Fibroblast of lung (primary cell): ENCODE results near the gene NKG7. TPM values are rescaled to one million over a fixed set of nuclear protein-coding genes. Genes with fewer than 3 reads are reported as not detected.

Experiments
- DNase-seq, 2 donors: peaks; one replicate each; pipeline versions ENCODE4 v3.0.0 to v3.0.0-alpha.2; 2010; ENCODE audit warnings: low read depth in 2 of 2
- H2AFZ ChIP-seq: 2 replicates; pipeline ENCODE4 v1.5.1; 2012; ENCODE audit warnings: low read length, control low read depth, inconsistent platforms
- H3K27ac ChIP-seq: 2 replicates; pipeline ENCODE4 v1.5.1; 2011; ENCODE audit warnings: low read length, control low read depth; ENCODE audit not compliant: insufficient read depth
- H3K27me3 ChIP-seq: 2 replicates; pipeline ENCODE4 v1.5.1; 2011; ENCODE audit warnings: mild to moderate bottlenecking, low read length; ENCODE audit not compliant: control insufficient read depth, insufficient read depth
- H3K36me3 ChIP-seq: 2 replicates; pipeline ENCODE4 v1.5.1; 2011; ENCODE audit warnings: low read length; ENCODE audit not compliant: control insufficient read depth, insufficient read depth
- H3K4me1 ChIP-seq: 2 replicates; pipeline ENCODE4 v1.5.1; 2011; ENCODE audit warnings: low read length; ENCODE audit not compliant: control insufficient read depth, insufficient read depth; ENCODE audit errors: extremely low read depth
- H3K4me2 ChIP-seq: 2 replicates; pipeline ENCODE4 v1.5.1; 2011; ENCODE audit warnings: low read length, control low read depth; ENCODE audit not compliant: insufficient read depth; ENCODE audit errors: extremely low read depth
- H3K4me3 ChIP-seq, 4 experiments: fragments of 200-600 bp in 1 of 4; sonication (generic) in 1 of 4; replicated peaks in 1 of 4; 2 replicates each; pipeline ENCODE4 v1.5.1; 2011 to 2016; ENCODE audit warnings: low read length in 4 of 4, low read depth in 3 of 4, mild to moderate bottlenecking in 3 of 4, control low read depth in 2 of 4, inconsistent platforms in 1 of 4, mixed read lengths in 1 of 4; ENCODE audit not compliant: insufficient read depth in 1 of 4; ENCODE audit errors: control extremely low read depth in 1 of 4
- H3K79me2 ChIP-seq: 2 replicates; pipeline ENCODE4 v1.5.1; 2012; ENCODE audit warnings: mild to moderate bottlenecking, low read length, inconsistent platforms; ENCODE audit not compliant: control insufficient read depth, insufficient read depth
- H3K9ac ChIP-seq: 2 replicates; pipeline ENCODE4 v1.5.1; 2011; ENCODE audit warnings: mild to moderate bottlenecking, low read length, control low read depth; ENCODE audit not compliant: insufficient read depth
- H3K9me3 ChIP-seq: 2 replicates; pipeline ENCODE4 v1.5.1; 2012; ENCODE audit warnings: low read depth, low read length; ENCODE audit not compliant: control insufficient read depth, insufficient read depth
- H4K20me1 ChIP-seq: 2 replicates; pipeline ENCODE4 v1.5.1; 2011; ENCODE audit warnings: low read length; ENCODE audit not compliant: control insufficient read depth, insufficient read depth; ENCODE audit errors: extremely low read depth
- EZH2 ChIP-seq: IDR thresholded peaks from 2 replicates; pipeline ENCODE4 v1.5.1; 2012; ENCODE audit warnings: low read length, control low read depth, mild to moderate bottlenecking; ENCODE audit errors: missing control alignments
- polyA plus RNA-seq, 2 donors: library from polyadenylated mRNA; depleted of rRNA in 1 of 2; stranded (reverse) in 1 of 2; unstranded in 1 of 2; fragments of >200 nt; gene quantifications; 2 replicates each; pipeline ENCODE4 v1.2.1, GENCODE V29; 2011 to 2012; ENCODE audit warnings: missing spikeins in 1 of 2
- total RNA-seq: library from RNA; depleted of rRNA; stranded (reverse); fragments of >200 nt; gene quantifications from 2 replicates; pipeline ENCODE4 v1.2.1, GENCODE V29; 2014
- TF ChIP-seq, protein P1 (sequence below), 2 donors: IDR thresholded peaks in 1 of 2; conservative IDR thresholded peaks in 1 of 2; 1 replicate in 1 of 2; 2 replicates in 1 of 2; pipeline ENCODE4 v1.5.1; 2011 to 2012; ENCODE audit warnings: low read length in 2 of 2, control low read depth in 1 of 2, inconsistent platforms in 1 of 2, low read depth in 1 of 2, mild to moderate bottlenecking in 1 of 2

Gene NKG7
- total and polyA plus RNA-seq, 2 donors (not counting 1 experiment from before 2014, with no cell fraction given) = not detected

DNA sequence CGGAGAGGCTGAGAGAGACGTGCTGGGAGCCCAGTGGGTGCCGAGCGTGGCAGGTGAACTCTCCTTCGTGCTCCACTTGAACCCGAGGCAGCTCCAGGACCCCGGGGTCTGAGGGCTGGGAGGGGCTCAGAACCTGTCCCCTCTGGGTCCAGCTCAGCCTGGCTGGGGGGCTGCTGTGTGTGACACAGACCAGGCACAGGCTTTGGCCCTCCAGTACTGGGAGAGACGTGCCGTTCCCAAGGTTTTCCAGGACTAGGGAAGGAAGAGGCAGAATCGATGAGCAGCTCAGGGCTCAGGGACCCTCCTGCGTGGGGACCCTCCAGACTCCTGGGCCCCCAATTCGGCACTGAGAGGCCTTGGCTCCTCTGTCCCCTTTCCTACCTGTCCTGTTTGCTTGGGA lies 42.7 kb upstream of the NKG7 start:
- Histone ChIP-seq H3K4me2 (no peak overlapping the region), H2AFZ (no peak overlapping the region), H3K9me3 (no peaks in the 10 kb centered on the region), H3K4me1 (no peaks in the 10 kb centered on the region), H3K4me3 (no peak overlapping the region), H3K79me2 (no peaks in the 10 kb centered on the region), H3K27me3 (no peaks in the 10 kb centered on the region), H3K36me3 (no peaks in the 10 kb centered on the region), H4K20me1 (no peaks in the 10 kb centered on the region), H3K9ac (no peak overlapping the region), H3K27ac (no peak overlapping the region)
- no peak for TF ChIP-seq EZH2
- TF ChIP-seq, protein P1, sequence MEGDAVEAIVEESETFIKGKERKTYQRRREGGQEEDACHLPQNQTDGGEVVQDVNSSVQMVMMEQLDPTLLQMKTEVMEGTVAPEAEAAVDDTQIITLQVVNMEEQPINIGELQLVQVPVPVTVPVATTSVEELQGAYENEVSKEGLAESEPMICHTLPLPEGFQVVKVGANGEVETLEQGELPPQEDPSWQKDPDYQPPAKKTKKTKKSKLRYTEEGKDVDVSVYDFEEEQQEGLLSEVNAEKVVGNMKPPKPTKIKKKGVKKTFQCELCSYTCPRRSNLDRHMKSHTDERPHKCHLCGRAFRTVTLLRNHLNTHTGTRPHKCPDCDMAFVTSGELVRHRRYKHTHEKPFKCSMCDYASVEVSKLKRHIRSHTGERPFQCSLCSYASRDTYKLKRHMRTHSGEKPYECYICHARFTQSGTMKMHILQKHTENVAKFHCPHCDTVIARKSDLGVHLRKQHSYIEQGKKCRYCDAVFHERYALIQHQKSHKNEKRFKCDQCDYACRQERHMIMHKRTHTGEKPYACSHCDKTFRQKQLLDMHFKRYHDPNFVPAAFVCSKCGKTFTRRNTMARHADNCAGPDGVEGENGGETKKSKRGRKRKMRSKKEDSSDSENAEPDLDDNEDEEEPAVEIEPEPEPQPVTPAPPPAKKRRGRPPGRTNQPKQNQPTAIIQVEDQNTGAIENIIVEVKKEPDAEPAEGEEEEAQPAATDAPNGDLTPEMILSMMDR (conservative IDR thresholded peaks at IDR 0.05 in 1 of 2, IDR thresholded peaks at IDR 0.05 in 1 of 2; ENCODE audit: low read depth in 1 of 2, low read length in 2 of 2) = no peak
- no peak for DNase-seq

DNA sequence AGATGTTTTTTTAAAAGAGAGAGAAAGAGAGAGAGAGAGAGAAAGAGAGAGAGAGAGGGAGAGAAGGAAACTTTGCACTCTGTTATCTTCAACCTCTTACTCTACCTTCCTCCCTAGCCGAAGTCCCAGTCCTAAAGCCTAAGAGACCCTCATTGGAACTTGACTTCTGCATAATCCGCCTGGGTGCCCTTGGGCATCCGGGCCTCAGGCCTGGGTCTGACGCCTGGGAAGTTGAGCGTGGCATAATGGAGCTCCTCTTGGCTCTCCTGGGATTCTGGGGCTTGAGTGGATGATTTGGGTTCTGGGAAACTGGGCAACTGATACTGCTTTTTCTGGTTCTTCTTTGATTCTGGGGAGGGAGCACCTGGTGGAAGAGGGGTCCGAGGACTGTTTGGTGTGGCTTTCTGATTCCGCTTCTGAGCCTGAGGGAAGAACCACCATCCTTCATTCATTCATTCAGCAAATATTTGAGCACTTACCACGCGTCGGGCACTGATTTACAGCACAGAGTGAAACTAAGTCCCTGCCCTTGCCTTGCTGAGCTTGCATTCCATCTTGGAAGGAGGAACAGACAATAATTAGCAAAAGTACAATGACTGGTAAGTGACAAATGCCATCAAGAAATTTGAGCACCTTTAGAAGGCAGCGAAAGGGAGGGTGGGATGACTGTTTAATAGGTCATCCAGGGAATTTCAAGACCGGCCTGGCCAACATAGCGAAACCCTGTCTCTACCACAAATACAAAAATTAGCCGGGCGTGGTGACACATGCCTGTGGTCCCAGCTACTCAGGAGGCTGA lies 38.7 kb upstream of the NKG7 start:
- TF ChIP-seq EZH2 = no peak
- TF ChIP-seq, protein P1 (conservative IDR thresholded peaks at IDR 0.05 in 1 of 2, IDR thresholded peaks at IDR 0.05 in 1 of 2; ENCODE audit: low read depth in 1 of 2, low read length in 2 of 2) = no peak
- no peaks in the 10 kb centered on the region for H3K4me1 ChIP-seq
- H3K27ac ChIP-seq = no peak overlapping the region
- H3K79me2 ChIP-seq = no peaks in the 10 kb centered on the region
- H3K9ac ChIP-seq = no peak overlapping the region
- H3K4me3 ChIP-seq = no peak overlapping the region
- H3K4me2 ChIP-seq = no peak overlapping the region
- no peaks in the 10 kb centered on the region for H4K20me1 ChIP-seq
- H3K27me3 ChIP-seq = no peaks in the 10 kb centered on the region
- no peaks in the 10 kb centered on the region for H3K9me3 ChIP-seq
- H3K36me3 ChIP-seq = no peaks in the 10 kb centered on the region
- no peak overlapping the region for H2AFZ ChIP-seq
- no peak for DNase-seq

DNA sequence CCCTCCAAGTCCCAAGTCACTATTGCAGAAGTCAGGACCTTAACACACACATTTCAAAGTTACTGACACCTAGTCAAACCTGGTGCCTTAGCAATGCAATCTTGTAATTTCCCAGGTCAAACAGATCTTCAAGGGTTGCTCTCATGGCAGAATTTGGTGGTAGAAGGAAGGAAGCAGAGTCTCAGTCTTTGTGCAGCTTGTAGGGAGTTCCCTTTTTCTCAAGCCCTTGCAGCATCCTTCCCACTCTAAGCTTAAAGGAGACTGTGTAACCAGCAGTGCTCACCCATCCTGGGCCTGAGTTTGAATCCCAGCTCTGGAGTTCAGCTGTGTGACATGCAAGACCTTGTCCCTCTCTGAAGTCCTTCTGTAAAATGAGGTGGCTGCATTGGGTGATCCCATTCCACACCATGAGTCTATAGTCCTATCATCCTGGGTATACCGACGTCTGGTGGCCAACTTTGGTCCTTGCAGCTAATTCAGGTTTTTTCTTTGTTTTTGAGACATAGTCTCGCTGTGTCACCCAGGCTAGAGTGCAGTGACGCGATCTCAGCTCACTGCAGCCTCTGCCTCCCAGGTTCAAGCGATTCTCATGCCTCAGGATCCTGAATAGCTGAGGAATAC lies 35.2 kb upstream of the NKG7 start:
- Histone ChIP-seq H3K4me2 (no peak overlapping the region), H3K9me3 (no peaks in the 10 kb centered on the region), H3K36me3 (no peaks in the 10 kb centered on the region), H4K20me1 (no peaks in the 10 kb centered on the region), H3K4me1 (no peaks in the 10 kb centered on the region), H3K27ac (no peak overlapping the region), H3K27me3 (no peaks in the 10 kb centered on the region), H2AFZ (no peak overlapping the region), H3K9ac (no peak overlapping the region), H3K4me3 (no peak overlapping the region), H3K79me2 (no peaks in the 10 kb centered on the region)
- TF ChIP-seq, protein P1 (conservative IDR thresholded peaks at IDR 0.05 in 1 of 2, IDR thresholded peaks at IDR 0.05 in 1 of 2; ENCODE audit: low read depth in 1 of 2, low read length in 2 of 2) = peak; percentile 38 to 60
- TF ChIP-seq EZH2 = no peak
- peak in 1 of 2 donors; percentile 39 for DNase-seq
